Regular cardiac myocyte (primary cell): Measurements from ENCODE around the gene VPS29. TPM values are rescaled to one million over a fixed set of nuclear protein-coding genes. Genes with fewer than 3 reads are reported as not detected.

ENCODE experiments used
- total RNA-seq: library from RNA; depleted of rRNA; stranded (reverse); fragments of >200 nt; gene quantifications from 2 replicates; pipeline ENCODE4 v1.2.3, GENCODE V29; 2014

Gene VPS29
- total RNA-seq: 42.0 and 87.4 TPM in 2 replicates

GRCh38 chr12:110501752-110502738 is at the start of gene VPS29, which contains the start of gene RAD9B:
Gene VPS29, minus strand, starts transcription at chr12:110502111. Its CDS starts 60 bp downstream, at chr12:110502051.
Gene RAD9B, plus strand, starts transcription at chr12:110502331. Its CDS starts 7 bp downstream, at chr12:110502338.

DNA sequence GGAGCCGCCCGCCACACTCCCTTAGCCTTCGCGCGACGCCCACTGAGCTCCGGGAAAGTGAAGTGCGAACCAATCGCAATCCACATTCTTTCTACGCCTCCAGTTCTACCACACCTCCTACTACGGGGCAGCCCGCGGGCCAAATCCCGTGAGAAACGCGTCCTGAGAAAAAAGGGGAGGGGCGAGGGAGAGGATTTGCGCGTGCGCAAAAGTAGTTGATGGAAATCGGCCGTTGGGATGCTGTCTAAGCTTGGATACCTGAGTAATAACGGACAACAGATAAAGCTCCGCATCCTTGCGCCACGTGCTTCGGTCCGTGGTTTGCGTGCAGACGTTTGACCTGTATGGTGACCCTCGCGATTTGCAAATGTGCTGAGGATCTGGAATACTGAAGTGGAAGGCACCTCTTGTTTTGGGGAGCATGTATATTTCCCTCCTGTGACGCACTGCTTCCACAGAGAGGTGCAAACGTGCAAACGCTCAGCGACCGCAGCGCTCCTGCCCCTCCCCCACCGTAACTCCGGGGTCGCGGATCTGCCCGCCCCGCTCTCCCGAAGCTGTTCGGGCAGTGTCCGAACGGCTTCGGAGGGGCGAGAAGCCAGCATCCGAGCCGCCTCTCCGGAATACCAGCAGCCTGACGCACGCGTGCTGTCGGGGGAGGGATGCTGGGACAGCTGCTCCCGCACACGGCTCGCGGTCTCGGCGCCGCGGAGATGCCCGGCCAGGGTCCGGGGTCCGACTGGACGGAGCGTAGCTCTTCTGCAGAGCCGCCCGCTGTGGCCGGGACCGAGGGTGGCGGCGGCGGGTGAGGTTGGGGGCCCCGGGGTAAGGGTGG is 33.5 kb downstream of the VPS29 start, which contains the start of the genes FAM216A and GPN3:
Gene FAM216A (plus strand): TSS at position 632 of the 835 bp plus-strand sequence. CDS start 31 bp downstream, at position 663.
Gene GPN3 (minus strand): TSS at position 44 of the 835 bp plus-strand sequence. CDS start 54 bp downstream, outside the sequence.

GRCh38 chr12:110449799-110450497 is 52.0 kb downstream of the VPS29 start, which contains the start of gene ARPC3:
Gene ARPC3, minus strand, starts transcription at chr12:110450337. Its CDS starts 77 bp downstream, at chr12:110450260.

Other genes with a start within 250 kb of the VPS29 start
- 122 and 134 TPM in 2 replicates for gene ATP2A2, start 220.9 kb downstream of the VPS29 start, total RNA-seq
- gene ANAPC7, start 98.4 kb downstream of the VPS29 start, total RNA-seq: 43.7 and 57.5 TPM in 2 replicates
- gene ARPC3, start 51.8 kb downstream of the VPS29 start, total RNA-seq: 366 and 438 TPM in 2 replicates
- 19.4 and 45.8 TPM in 2 replicates for gene GPN3, start 33.9 kb downstream of the VPS29 start, total RNA-seq
- gene FAM216A, start 33.3 kb downstream of the VPS29 start, total RNA-seq: 22.0 and 29.3 TPM in 2 replicates
- 0.28 and 0.58 TPM in 2 replicates for gene RAD9B, start 220 bp upstream of the VPS29 start, total RNA-seq
- 5.6 and 7.5 TPM in 2 replicates for gene PPTC7, start 81.2 kb upstream of the VPS29 start, total RNA-seq
- 11.3 and 27.9 TPM in 2 replicates for gene TCTN1, start 112.0 kb upstream of the VPS29 start, total RNA-seq
- 1.5 and 2.5 TPM in 2 replicates for gene HVCN1, start 187.0 kb upstream of the VPS29 start, total RNA-seq
- 65.1 and 144 TPM in 2 replicates for gene PPP1CC, start 240.8 kb upstream of the VPS29 start, total RNA-seq